ENCODE results near the gene IL32. TPM values are rescaled to one million over a fixed set of nuclear protein-coding genes. Genes with fewer than 3 reads are reported as not detected.

Gene IL32
- total RNA-seq, 1 experiment from 2014 or later = 4.5 TPM

DNA sequence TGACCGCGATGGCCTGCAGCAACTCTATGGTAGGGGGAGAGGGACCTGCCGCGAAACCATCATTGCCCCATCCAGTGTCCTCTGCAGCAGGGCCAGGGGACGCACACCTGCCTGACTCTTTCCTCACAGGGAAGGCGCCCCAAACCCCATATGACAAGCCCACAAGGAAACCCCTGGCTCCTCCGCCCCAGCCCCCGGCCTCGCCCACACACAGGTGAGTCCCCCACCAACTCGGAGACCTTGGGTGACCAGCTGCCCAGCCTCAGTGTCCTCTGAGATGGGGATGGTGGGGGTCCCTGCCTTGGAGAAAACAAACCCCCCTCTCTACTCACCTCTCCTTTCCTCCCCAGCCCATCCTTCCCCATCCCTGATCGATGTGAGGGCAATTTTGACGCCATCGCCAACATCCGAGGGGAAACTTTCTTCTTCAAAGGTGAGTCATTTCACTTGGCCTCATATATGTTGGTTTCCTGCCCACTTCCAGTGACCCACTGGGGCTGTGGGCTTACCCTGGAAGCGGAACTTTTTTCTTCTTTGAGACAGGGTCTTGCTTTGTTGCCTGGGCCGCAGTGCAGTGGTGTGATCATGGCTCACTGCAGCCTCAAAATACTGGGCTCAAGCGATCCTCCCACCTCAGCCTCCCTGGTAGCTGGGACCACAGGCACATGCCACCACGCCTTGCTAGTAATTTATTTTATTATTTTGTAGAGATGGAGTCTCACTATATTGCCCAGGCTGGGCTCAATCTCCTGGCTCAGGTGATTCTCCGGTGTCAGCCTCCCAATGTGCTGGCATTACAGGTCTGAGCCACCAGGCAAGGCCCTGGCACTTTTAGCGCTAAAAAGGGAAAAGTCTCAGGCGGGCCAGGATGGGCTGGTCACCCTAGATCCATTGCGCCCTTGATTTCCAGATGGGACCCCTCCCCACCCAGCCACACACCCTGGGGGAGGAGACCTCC is 8.0 kb upstream of the IL32 start:
- H3K9me3 ChIP-seq (ENCODE audit: low read depth, low read length, poor library complexity, severe bottlenecking) = no peaks in the 10 kb centered on the region
- TF ChIP-seq, protein P1, sequence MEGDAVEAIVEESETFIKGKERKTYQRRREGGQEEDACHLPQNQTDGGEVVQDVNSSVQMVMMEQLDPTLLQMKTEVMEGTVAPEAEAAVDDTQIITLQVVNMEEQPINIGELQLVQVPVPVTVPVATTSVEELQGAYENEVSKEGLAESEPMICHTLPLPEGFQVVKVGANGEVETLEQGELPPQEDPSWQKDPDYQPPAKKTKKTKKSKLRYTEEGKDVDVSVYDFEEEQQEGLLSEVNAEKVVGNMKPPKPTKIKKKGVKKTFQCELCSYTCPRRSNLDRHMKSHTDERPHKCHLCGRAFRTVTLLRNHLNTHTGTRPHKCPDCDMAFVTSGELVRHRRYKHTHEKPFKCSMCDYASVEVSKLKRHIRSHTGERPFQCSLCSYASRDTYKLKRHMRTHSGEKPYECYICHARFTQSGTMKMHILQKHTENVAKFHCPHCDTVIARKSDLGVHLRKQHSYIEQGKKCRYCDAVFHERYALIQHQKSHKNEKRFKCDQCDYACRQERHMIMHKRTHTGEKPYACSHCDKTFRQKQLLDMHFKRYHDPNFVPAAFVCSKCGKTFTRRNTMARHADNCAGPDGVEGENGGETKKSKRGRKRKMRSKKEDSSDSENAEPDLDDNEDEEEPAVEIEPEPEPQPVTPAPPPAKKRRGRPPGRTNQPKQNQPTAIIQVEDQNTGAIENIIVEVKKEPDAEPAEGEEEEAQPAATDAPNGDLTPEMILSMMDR (conservative IDR thresholded peaks at IDR 0.05; ENCODE audit: low read depth, low read length) = no peak
- no peak for TF ChIP-seq EZH2 (IDR thresholded peaks at IDR 0.05; ENCODE audit: borderline replicate concordance, low read depth, low read length, poor library complexity, severe bottlenecking)
- no peak overlapping the region for H3K4me3 ChIP-seq (ENCODE audit: low read depth, low read length, poor library complexity, severe bottlenecking)
- H3K27ac ChIP-seq (ENCODE audit: low read depth, low read length, poor library complexity, severe bottlenecking) = no peak overlapping the region
- BruUV-seq (replicated peaks) = no TSS peak
- no peaks in the 10 kb centered on the region for H3K27me3 ChIP-seq (replicated peaks; ENCODE audit: insufficient read depth, low read depth, low read length, poor library complexity)
- no peaks in the 10 kb centered on the region for H3K36me3 ChIP-seq (ENCODE audit: insufficient read depth, low read length, poor library complexity, severe bottlenecking)
- H3K4me1 ChIP-seq (ENCODE audit: insufficient read depth, low read length, poor library complexity, severe bottlenecking) = peaks cover 5% of the 10 kb centered on the region
- intact Hi-C loops (cut with micrococcal nuclease; ENCODE audit: unreplicated experiment) = loop anchor here (10.0 kb wide), 1 partner anchor 97 kb away; no protein-coding TSS in a partner anchor
- ChIA-PET CTCF (no interaction called here), POLR2A (ENCODE audit: low non-redundant PET) (no interaction called here)
- DNase-seq (ENCODE audit: low spot score) = no peak

DNA sequence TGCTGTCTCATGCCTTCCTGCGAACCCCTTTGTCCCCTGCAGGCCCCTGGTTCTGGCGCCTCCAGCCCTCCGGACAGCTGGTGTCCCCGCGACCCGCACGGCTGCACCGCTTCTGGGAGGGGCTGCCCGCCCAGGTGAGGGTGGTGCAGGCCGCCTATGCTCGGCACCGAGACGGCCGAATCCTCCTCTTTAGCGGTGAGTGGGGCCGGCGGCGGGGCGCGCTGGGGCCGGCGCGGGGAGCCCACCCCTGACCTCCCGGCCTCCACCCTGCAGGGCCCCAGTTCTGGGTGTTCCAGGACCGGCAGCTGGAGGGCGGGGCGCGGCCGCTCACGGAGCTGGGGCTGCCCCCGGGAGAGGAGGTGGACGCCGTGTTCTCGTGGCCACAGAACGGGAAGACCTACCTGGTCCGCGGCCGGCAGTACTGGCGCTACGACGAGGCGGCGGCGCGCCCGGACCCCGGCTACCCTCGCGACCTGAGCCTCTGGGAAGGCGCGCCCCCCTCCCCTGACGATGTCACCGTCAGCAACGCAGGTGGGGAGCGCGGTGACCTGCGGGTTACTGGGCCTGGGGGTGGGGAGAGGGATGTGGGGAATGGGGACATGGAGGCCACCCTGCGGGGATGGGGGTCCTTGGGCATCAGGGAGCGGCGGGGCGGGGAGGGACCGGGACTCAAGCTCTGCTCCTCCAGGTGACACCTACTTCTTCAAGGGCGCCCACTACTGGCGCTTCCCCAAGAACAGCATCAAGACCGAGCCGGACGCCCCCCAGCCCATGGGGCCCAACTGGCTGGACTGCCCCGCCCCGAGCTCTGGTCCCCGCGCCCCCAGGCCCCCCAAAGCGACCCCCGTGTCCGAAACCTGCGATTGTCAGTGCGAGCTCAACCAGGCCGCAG is 7.1 kb upstream of the IL32 start:
- BruUV-seq (replicated peaks) = no TSS peak
- no peak for TF ChIP-seq EZH2 (IDR thresholded peaks at IDR 0.05; ENCODE audit: borderline replicate concordance, low read depth, low read length, poor library complexity, severe bottlenecking)
- TF ChIP-seq, protein P1 (conservative IDR thresholded peaks at IDR 0.05; ENCODE audit: low read depth, low read length) = no peak
- ChIA-PET CTCF (interaction anchor here (0.6 to 1.0 kb wide), 6 partner anchors 11 to 93 kb away, joined by 3 to 12 read pairs (median 6); partner anchors contain the start of genes HCFC1R1 and THOC6), POLR2A (ENCODE audit: low non-redundant PET) (no interaction called here)
- peaks cover 5% of the 10 kb centered on the region for H3K4me1 ChIP-seq (ENCODE audit: insufficient read depth, low read length, poor library complexity, severe bottlenecking)
- DNase-seq (ENCODE audit: low spot score) = peak; percentile 37
- H3K4me3 ChIP-seq (ENCODE audit: low read depth, low read length, poor library complexity, severe bottlenecking) = peak overlapping the region; percentile 93
- H3K27me3 ChIP-seq (replicated peaks; ENCODE audit: insufficient read depth, low read depth, low read length, poor library complexity) = no peaks in the 10 kb centered on the region
- H3K9me3 ChIP-seq (ENCODE audit: low read depth, low read length, poor library complexity, severe bottlenecking) = no peaks in the 10 kb centered on the region
- peak overlapping the region; percentile 88 for H3K27ac ChIP-seq (ENCODE audit: low read depth, low read length, poor library complexity, severe bottlenecking)
- H3K36me3 ChIP-seq (ENCODE audit: insufficient read depth, low read length, poor library complexity, severe bottlenecking) = no peaks in the 10 kb centered on the region
- intact Hi-C loops (cut with micrococcal nuclease; ENCODE audit: unreplicated experiment) = loop anchor here (10.0 kb wide), 1 partner anchor 96 kb away; no protein-coding TSS in a partner anchor

DNA sequence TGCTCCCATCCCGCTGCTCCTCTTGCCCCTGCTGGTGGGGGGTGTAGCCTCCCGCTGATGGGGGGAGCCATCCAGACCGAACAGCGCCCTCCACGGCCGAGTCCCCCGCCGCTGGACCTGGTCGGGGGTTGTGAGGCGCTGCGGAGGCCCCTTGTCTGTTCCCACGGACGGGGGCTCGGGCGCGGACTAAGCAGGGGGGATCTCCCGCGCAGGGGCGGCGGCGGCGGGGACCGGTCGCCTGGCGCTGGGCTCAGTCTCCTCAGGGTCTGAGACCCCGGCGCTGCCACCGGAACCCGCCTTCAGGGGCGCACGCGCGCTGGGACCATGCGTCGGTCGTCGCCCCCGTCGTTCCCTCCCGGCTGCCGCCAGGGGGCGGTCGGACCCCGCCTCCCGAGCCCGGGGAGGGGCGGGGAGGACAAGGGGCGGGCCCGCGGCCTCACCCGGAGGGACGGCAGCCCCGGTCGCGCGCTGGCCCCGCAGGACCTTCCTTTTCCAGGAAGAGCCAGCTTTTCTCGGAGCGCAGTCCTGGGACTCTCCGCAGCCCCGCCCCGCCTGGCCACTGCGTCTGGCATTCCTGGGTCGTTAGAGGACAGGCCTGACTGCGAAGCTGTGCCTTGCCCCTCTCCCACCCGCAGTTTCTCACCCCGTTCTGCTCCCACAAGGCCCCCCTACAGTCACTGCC is 6.3 kb upstream of the IL32 start:
- TF ChIP-seq EZH2 (IDR thresholded peaks at IDR 0.05; ENCODE audit: borderline replicate concordance, low read depth, low read length, poor library complexity, severe bottlenecking) = no peak
- TF ChIP-seq, protein P1 (conservative IDR thresholded peaks at IDR 0.05; ENCODE audit: low read depth, low read length) = peak; percentile 69

More for the DNA sequence above, 6.3 kb upstream of the IL32 start:
- Histone ChIP-seq H3K36me3 (ENCODE audit: insufficient read depth, low read length, poor library complexity, severe bottlenecking) (no peaks in the 10 kb centered on the region), H3K27ac (ENCODE audit: low read depth, low read length, poor library complexity, severe bottlenecking) (peak overlapping the region; percentile 88), H3K9me3 (ENCODE audit: low read depth, low read length, poor library complexity, severe bottlenecking) (no peaks in the 10 kb centered on the region), H3K4me1 (ENCODE audit: insufficient read depth, low read length, poor library complexity, severe bottlenecking) (peaks cover 5% of the 10 kb centered on the region), H3K4me3 (ENCODE audit: low read depth, low read length, poor library complexity, severe bottlenecking) (peak overlapping the region; percentile 93), H3K27me3 (replicated peaks; ENCODE audit: insufficient read depth, low read depth, low read length, poor library complexity) (no peaks in the 10 kb centered on the region)
- ChIA-PET CTCF (interaction anchor here (0.6 to 1.0 kb wide), 5 partner anchors 27 to 70 kb away, joined by 3 to 10 read pairs (median 5); partner anchors contain the start of genes HCFC1R1 and THOC6), POLR2A (ENCODE audit: low non-redundant PET) (no interaction called here)
- intact Hi-C loops (cut with micrococcal nuclease; ENCODE audit: unreplicated experiment) = loop anchor here (10.0 kb wide), 1 partner anchor 96 kb away; no protein-coding TSS in a partner anchor
- DNase-seq (ENCODE audit: low spot score) = peak; percentile 87
- no TSS peak for BruUV-seq (replicated peaks)

All from A673 (cell line).